Loucy (cell line): ENCODE results near the gene CLDN11.

Experiments
- H2AFZ ChIP-seq: fragments of 200-600 bp; sonication (generic); 2 replicates; pipeline ENCODE4 v1.6.0; 2016; ENCODE audit warnings: antibody characterized with exemption, mild to moderate bottlenecking, low read length, moderate library complexity
- H3F3A ChIP-seq: fragments of 200-600 bp; 2 replicates; pipeline ENCODE4 v1.6.0; 2016; ENCODE audit warnings: antibody characterized with exemption, low read depth, mild to moderate bottlenecking
- H3K27me3 ChIP-seq: fragments of 200-600 bp; sonication (generic); 2 replicates; pipeline ENCODE4 v1.6.1; 2014; ENCODE audit warnings: low read length, mild to moderate bottlenecking; ENCODE audit not compliant: insufficient read depth, poor library complexity, severe bottlenecking
- H3K36me3 ChIP-seq: fragments of 200-600 bp; sonication (generic); 2 replicates; pipeline ENCODE4 v1.6.1; 2016; ENCODE audit warnings: low read length; ENCODE audit not compliant: insufficient read depth
- H3K4me1 ChIP-seq: fragments of 200-600 bp; sonication (generic); 2 replicates; pipeline ENCODE4 v1.5.1; 2014; ENCODE audit warnings: low read length, mild to moderate bottlenecking; ENCODE audit not compliant: insufficient read depth, poor library complexity, severe bottlenecking
- H3K4me2 ChIP-seq: fragments of 200-600 bp; sonication (generic); 2 replicates; pipeline ENCODE4 v1.6.0; 2014; ENCODE audit warnings: antibody characterized with exemption, low read length, low read depth, mild to moderate bottlenecking; ENCODE audit not compliant: poor library complexity, severe bottlenecking
- H3K4me3 ChIP-seq: fragments of 200-600 bp; sonication (generic); 2 replicates; pipeline ENCODE4 v1.5.1; 2014; ENCODE audit warnings: low read length, mild to moderate bottlenecking, mixed read lengths; ENCODE audit not compliant: poor library complexity, severe bottlenecking
- H3K79me2 ChIP-seq: fragments of 200-600 bp; sonication (generic); 2 replicates; pipeline ENCODE4 v1.6.1; 2014; ENCODE audit warnings: low read length; ENCODE audit not compliant: insufficient read depth
- H3K9ac ChIP-seq: fragments of 200-600 bp; sonication (generic); 2 replicates; pipeline ENCODE4 v1.6.0; 2014; ENCODE audit warnings: mild to moderate bottlenecking, low read depth, low read length, moderate library complexity; ENCODE audit not compliant: poor library complexity, severe bottlenecking
- H3K9me2 ChIP-seq: fragments of 200-600 bp; sonication (generic); replicated peaks from 2 replicates; pipeline ENCODE4 v1.6.1; 2016; ENCODE audit warnings: low read depth, low read length, mixed read lengths
- H3K9me3 ChIP-seq: fragments of 200-600 bp; sonication (generic); 2 replicates; pipeline ENCODE4 v1.6.1; 2014; ENCODE audit warnings: mild to moderate bottlenecking, antibody characterized with exemption, low read length, low read depth; ENCODE audit not compliant: insufficient read depth
- H4K20me1 ChIP-seq: fragments of 200-600 bp; sonication (generic); 2 replicates; pipeline ENCODE4 v1.6.0; 2014; ENCODE audit warnings: antibody characterized with exemption, low read length, mild to moderate bottlenecking; ENCODE audit not compliant: insufficient read depth, poor library complexity, severe bottlenecking
- EZH2phosphoT487 ChIP-seq: fragments of 200-600 bp; IDR thresholded peaks from 2 replicates; pipeline ENCODE4 v1.6.1; 2018; ENCODE audit warnings: antibody characterized with exemption, mild to moderate bottlenecking, moderate library complexity, borderline replicate concordance
- TF ChIP-seq, protein P1 (sequence below): fragments of 200-600 bp; sonication (generic); conservative IDR thresholded peaks from 2 replicates; pipeline ENCODE4 v1.5.1; 2014; ENCODE audit warnings: mild to moderate bottlenecking, antibody characterized with exemption, low read length

Gene CLDN11

DNA sequence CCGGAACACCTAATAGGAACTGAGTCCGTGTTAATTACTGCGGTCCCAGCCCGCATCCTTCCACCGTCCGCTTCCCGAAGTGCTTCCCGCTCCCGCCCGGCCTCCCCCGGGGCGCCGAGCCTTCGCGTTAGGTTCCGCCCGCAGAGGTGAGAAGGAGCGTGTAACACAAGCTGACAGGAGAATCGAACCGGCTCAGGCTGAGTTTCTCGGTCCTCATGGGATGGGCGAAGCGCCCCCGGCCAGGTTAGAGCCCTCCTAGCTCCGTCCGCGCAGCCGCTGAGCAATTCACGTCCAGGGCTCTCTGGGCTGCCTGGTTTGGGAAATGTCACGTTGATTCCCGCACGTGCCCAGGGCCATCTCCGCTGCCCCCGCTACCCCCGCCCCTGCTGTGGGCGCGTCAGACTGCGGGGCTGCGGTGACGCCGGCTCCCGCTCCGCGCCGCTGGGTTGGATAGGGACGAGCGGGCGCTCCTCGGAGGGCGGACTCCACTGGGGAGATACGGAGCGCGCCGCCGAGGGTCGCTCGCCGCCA is 954 bp downstream of the CLDN11 start:
- no peaks in the 10 kb centered on the region for H3F3A ChIP-seq
- no peaks in the 10 kb centered on the region for H3K4me1 ChIP-seq
- H2AFZ ChIP-seq = no peak overlapping the region
- H3K9ac ChIP-seq = no peak overlapping the region
- H3K9me3 ChIP-seq = no peaks in the 10 kb centered on the region
- no peaks in the 10 kb centered on the region for H3K79me2 ChIP-seq
- no peaks in the 10 kb centered on the region for H4K20me1 ChIP-seq
- H3K4me2 ChIP-seq = no peak overlapping the region
- no peaks in the 10 kb centered on the region for H3K27me3 ChIP-seq
- H3K9me2 ChIP-seq = no peaks in the 10 kb centered on the region
- TF ChIP-seq, protein P1, sequence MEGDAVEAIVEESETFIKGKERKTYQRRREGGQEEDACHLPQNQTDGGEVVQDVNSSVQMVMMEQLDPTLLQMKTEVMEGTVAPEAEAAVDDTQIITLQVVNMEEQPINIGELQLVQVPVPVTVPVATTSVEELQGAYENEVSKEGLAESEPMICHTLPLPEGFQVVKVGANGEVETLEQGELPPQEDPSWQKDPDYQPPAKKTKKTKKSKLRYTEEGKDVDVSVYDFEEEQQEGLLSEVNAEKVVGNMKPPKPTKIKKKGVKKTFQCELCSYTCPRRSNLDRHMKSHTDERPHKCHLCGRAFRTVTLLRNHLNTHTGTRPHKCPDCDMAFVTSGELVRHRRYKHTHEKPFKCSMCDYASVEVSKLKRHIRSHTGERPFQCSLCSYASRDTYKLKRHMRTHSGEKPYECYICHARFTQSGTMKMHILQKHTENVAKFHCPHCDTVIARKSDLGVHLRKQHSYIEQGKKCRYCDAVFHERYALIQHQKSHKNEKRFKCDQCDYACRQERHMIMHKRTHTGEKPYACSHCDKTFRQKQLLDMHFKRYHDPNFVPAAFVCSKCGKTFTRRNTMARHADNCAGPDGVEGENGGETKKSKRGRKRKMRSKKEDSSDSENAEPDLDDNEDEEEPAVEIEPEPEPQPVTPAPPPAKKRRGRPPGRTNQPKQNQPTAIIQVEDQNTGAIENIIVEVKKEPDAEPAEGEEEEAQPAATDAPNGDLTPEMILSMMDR = no peak
- no peak for TF ChIP-seq EZH2phosphoT487
- H3K4me3 ChIP-seq = no peak overlapping the region
- H3K36me3 ChIP-seq = no peaks in the 10 kb centered on the region

DNA sequence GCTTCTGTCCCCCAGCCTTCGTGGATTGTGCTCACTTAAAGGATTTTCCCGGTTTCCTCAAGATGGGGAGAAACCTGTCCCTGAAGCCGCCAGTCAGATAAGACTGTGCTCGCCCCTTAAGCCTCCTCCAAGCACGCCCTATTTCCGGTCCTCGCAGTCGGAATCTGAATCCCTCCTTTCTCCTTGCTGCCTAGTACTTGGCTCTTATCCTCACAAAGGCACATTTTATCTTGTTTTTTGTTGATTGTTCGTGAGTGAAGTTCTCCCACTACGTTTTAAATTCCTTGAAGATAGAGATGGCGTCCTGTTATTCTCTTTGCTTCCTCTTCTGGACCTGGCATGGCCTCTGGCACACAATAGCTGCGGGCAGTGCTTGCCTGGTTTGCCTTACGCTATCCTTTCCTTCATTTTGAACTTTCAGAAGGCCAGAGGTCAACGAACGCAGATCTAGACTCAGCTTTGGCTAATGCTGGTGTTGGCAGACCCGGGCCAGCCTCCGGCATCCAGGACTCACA is 1.7 kb downstream of the CLDN11 start:
- Histone ChIP-seq H3K36me3 (no peaks in the 10 kb centered on the region), H2AFZ (no peak overlapping the region), H3K9me3 (no peaks in the 10 kb centered on the region), H3K9ac (no peak overlapping the region), H4K20me1 (no peaks in the 10 kb centered on the region), H3F3A (no peaks in the 10 kb centered on the region), H3K27me3 (no peaks in the 10 kb centered on the region), H3K4me3 (no peak overlapping the region), H3K4me1 (no peaks in the 10 kb centered on the region), H3K79me2 (no peaks in the 10 kb centered on the region), H3K4me2 (no peak overlapping the region), H3K9me2 (no peaks in the 10 kb centered on the region)
- TF ChIP-seq EZH2phosphoT487 = no peak
- TF ChIP-seq, protein P1 = no peak

DNA sequence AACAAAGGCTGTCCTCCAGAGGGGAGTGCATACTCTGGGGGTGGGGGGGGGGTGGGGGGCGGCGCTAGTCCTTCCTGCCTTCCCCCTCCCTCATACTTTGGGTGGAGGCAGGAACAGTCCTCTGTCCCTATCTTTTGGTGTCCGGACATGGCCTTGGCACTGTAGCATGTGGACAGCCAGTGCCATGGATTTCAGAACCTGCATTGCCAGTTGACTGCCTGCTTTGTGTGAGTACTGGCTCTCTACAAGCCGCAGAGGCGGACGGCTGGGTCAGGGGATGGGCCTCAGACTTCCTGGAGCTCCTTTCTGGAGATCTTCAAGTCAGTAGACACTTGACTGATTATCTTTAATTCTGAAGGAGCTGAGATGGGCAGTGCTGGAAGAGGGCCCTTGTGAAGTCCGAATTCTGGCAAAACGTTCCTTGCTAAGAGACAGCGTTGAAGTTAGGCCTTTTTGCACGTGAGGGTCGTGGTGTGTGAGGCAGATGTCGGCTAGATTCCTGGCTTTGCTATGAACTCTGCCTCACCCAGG is 2.5 kb downstream of the CLDN11 start:
- H3K9me3 ChIP-seq = no peaks in the 10 kb centered on the region
- TF ChIP-seq EZH2phosphoT487 = no peak
- TF ChIP-seq, protein P1 = no peak
- peaks cover 7% of the 10 kb centered on the region for H3K4me1 ChIP-seq
- no peak overlapping the region for H2AFZ ChIP-seq
- no peaks in the 10 kb centered on the region for H4K20me1 ChIP-seq
- no peaks in the 10 kb centered on the region for H3K79me2 ChIP-seq
- no peak overlapping the region for H3K4me2 ChIP-seq
- H3K9ac ChIP-seq = no peak overlapping the region
- H3K9me2 ChIP-seq = no peaks in the 10 kb centered on the region
- no peaks in the 10 kb centered on the region for H3F3A ChIP-seq
- no peak overlapping the region for H3K4me3 ChIP-seq
- no peaks in the 10 kb centered on the region for H3K36me3 ChIP-seq
- no peaks in the 10 kb centered on the region for H3K27me3 ChIP-seq
